Measurements from ENCODE around the gene SIRT3.
"Not testable (repeated sequence)": the region's sequence is repeated elsewhere in the genome, so short reads cannot be mapped to it uniquely, and the experiment has no call there.

Gene SIRT3

GRCh38 chr11:203056-203944 lies 32.8 kb downstream of the SIRT3 start:
- DNase-seq (ENCODE audit: low spot score), result no peak

- no peak for DNase-seq (ENCODE audit: low spot score)
These were observed 33.7 kb downstream of the SIRT3 start for GRCh38 chr11:202490-202889.

GRCh38 chr11:201966-202365 lies 34.2 kb downstream of the SIRT3 start:
- no peak for DNase-seq (ENCODE audit: low spot score)

- DNase-seq (ENCODE audit: low spot score), result no peak
These were observed 35.7 kb downstream of the SIRT3 start for GRCh38 chr11:200224-201003.

- no peak for DNase-seq (ENCODE audit: low spot score)
These were observed 36.4 kb downstream of the SIRT3 start for GRCh38 chr11:199782-200181.

GRCh38 chr11:199004-199581 lies 37.0 kb downstream of the SIRT3 start:
- no peak for DNase-seq (ENCODE audit: low spot score)

GRCh38 chr11:198236-198806 lies 37.8 kb downstream of the SIRT3 start:
- no peak for DNase-seq (ENCODE audit: low spot score)

GRCh38 chr11:197741-198235 lies 38.4 kb downstream of the SIRT3 start:
- DNase-seq (ENCODE audit: low spot score), result no peak

GRCh38 chr11:196786-197731 lies 39.1 kb downstream of the SIRT3 start:
- no peak for DNase-seq (ENCODE audit: low spot score)

- not testable (repeated sequence) for DNase-seq (ENCODE audit: low spot score)
These were observed 42.7 kb downstream of the SIRT3 start for GRCh38 chr11:193481-193880.

- DNase-seq (ENCODE audit: low spot score), result not testable (repeated sequence)
These were observed 43.4 kb downstream of the SIRT3 start, which contains the start of gene SCGB1C1 for GRCh38 chr11:192674-193128. TSS of gene SCGB1C1 (plus strand) at chr11:193078. CDS start at chr11:193100, 22 bp downstream.

- not testable (repeated sequence) for DNase-seq (ENCODE audit: low spot score)
These were observed 44.4 kb downstream of the SIRT3 start for GRCh38 chr11:191490-192478.

GRCh38 chr11:190546-190945 lies 45.6 kb downstream of the SIRT3 start:
- not testable (repeated sequence) for DNase-seq (ENCODE audit: low spot score)

GRCh38 chr11:189843-190311 lies 46.3 kb downstream of the SIRT3 start:
- DNase-seq (ENCODE audit: low spot score), result not testable (repeated sequence)

GRCh38 chr11:189200-189783 lies 46.9 kb downstream of the SIRT3 start:
- DNase-seq (ENCODE audit: low spot score), result not testable (repeated sequence)

- DNase-seq (ENCODE audit: low spot score), result not testable (repeated sequence)
These were observed 55.9 kb downstream of the SIRT3 start for GRCh38 chr11:180242-180641.
